DND-41 (cell line): ENCODE results near the gene VASH1.

Experiments
- CTCF ChIP-seq: IDR thresholded peaks from 2 replicates; pipeline ENCODE4 v1.5.1; 2012; ENCODE audit warnings: borderline replicate concordance, low read length, moderate library complexity, mild to moderate bottlenecking; ENCODE audit not compliant: poor library complexity, severe bottlenecking; ENCODE audit errors: extremely low read depth
- EZH2 ChIP-seq: IDR thresholded peaks from 3 replicates; pipeline ENCODE4 v1.6.1; 2012; ENCODE audit warnings: borderline replicate concordance, low read depth, mild to moderate bottlenecking, moderate library complexity, low read length, inconsistent platforms; ENCODE audit not compliant: severe bottlenecking

DNA sequence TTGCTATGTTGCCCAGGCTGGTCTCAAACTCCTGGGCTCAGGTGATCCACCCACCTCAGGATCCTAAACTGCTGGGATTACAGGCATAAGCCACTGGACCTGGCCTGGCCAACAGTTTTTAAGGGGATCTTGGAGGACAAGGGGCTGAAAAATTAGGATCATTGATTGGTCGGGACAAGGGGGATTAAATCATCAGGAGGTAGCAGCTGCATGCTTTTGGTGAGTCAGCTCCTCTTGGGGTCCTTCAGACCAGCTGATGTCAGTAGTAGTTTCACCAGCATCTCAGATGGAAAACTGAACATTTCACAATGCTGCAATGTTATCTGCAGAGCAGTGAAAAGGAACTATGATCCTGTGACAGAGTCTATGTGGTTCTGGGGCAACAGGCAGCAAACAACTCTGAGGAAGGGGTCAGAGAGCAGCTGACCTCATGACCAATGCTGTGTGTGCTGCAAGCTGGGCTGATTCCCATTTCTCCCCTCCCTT lies 71.3 kb downstream of the VASH1 start:
- TF ChIP-seq CTCF (no peak), EZH2 (no peak)
